HG03039 (cell line): ENCODE data around the gene RIN1.
A peak's percentile ranks its signal among the peaks of the same experiment; 100 is the strongest.
"Not testable (repeated sequence)": the region's sequence is repeated elsewhere in the genome, so short reads cannot be mapped to it uniquely, and the experiment has no call there.

Source experiments
- ATAC-seq: cut with Tn5 transposase; IDR thresholded peaks from one replicate; pipeline ENCODE4 v1.9.1; 2021; ENCODE audit warnings: mild to moderate bottlenecking, moderate library complexity; ENCODE audit not compliant: unreplicated experiment

RIN1 gene

GRCh38 chr11:66321606-66322005 lies 14.6 kb downstream of the RIN1 start:
- no peak for ATAC-seq

GRCh38 chr11:66320748-66321147 lies 15.5 kb downstream of the RIN1 start:
- ATAC-seq, result not testable (repeated sequence)

DNA sequence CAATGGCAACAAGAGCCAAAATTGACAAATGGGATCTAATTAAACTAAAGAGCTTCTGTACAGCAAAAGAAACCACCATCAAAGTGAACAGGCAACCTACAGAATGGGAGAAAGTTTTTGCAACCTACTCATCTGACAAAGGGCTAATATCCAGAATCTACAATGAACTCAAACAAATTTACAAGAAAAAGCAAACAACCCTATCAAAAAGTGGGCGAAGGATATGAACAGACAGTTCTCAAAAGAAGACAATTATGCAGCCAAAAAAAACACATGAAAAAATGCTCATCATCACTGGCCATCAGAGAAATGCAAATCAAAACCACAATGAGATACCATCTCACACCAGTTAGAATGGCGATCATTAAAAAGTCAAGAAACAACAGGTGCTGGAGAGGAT lies 15.9 kb downstream of the RIN1 start:
- ATAC-seq, result not testable (repeated sequence)

DNA sequence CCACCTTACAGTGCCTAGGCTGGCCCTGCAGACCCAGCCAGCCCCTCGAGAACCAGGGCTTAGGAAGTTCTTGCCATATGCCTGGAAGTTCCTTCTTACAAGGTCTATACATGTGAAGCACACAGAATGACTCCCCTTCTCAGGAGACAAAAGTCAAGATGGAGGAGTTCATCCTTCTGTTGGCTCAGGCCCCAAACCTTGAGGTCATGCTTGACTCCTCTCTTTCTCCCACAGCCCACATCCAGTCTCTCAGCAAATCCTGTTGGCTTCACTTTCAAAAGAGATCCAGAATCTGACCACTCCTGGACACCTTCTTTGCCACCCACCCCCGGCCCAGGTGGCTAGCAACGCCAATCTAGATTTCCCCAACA lies 17.6 kb downstream of the RIN1 start:
- ATAC-seq, result no peak

GRCh38 chr11:66317723-66318599 lies 18.3 kb downstream of the RIN1 start:
- no peak for ATAC-seq

DNA sequence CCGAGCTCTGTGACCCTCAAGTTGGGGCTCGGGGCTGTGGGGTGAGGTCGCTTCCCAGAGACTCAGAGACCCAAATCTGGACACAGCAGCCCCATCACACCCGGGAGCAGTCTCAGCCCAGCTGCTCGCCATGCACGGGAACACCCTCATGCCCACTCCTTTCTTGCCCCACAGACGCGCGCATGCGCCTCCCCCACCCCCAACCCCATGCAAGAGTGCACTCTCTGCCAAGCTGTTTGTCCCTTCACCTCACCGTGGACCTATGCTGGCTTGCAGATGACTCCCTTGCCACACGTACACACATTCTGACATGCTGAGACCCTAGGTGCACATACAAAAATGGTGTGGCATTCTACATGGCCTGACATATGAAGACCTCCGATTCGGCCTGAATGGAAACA lies 18.9 kb downstream of the RIN1 start:
- ATAC-seq, result no peak

GRCh38 chr11:66316849-66317251 lies 19.4 kb downstream of the RIN1 start, which contains the start of gene CD248:
Gene CD248, minus strand, starts transcription at chr11:66317044. Its CDS starts 17 bp downstream, at chr11:66317027.
- ATAC-seq, result no peak

GRCh38 chr11:66315921-66316811 lies 20.1 kb downstream of the RIN1 start:
- ATAC-seq, result no peak

GRCh38 chr11:66315498-66315885 lies 20.7 kb downstream of the RIN1 start:
- no peak for ATAC-seq

DNA sequence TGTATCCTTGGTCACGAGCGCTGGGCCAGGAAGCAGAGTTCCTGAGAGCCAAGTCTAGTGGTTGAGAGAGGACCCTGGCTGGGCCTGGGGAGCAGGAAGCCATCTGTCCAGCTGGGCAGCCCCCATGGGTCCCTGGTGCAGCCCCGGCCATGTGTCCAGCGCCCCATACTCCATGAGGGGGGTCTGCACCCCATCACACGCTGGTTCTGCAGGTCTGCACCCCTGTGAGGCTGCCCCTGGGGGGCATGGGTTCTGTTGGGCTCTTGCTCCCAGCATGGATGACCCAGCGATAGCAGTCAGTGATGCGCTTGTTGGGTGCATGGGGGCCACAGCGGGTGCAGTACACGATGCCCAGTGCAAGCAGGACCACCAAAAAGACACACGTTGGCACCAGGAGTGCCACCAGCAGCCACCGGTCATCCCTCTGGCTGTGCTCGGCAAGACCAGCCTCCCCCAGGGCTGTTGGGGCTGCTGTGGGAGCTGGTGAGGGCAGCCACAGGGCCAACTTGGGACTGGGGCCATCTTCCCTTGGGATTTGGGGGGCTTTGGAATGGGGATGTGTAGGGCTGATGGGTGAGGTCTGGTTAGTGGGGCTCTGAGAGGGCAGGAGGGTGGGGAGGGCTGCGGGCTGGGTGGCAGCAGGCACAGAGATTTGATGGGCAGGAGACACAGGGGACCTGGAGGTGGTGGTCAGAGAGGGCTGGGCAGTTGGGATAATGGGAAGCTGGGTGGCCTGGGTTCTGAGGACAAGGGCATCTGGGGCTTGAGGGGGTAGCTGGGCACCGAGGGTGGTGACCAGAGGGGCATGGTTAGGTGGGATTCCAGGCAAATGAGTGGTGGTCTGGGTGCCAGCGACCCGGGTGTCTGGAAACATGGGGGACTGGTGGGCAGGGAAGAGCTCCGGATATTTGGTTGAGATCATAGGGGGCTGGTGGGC lies 21.4 kb downstream of the RIN1 start:
- ATAC-seq, result no peak

- no peak for ATAC-seq
These were observed 22.1 kb downstream of the RIN1 start for GRCh38 chr11:66314186-66314501.

GRCh38 chr11:66313321-66314185 lies 22.7 kb downstream of the RIN1 start:
- no peak for ATAC-seq

DNA sequence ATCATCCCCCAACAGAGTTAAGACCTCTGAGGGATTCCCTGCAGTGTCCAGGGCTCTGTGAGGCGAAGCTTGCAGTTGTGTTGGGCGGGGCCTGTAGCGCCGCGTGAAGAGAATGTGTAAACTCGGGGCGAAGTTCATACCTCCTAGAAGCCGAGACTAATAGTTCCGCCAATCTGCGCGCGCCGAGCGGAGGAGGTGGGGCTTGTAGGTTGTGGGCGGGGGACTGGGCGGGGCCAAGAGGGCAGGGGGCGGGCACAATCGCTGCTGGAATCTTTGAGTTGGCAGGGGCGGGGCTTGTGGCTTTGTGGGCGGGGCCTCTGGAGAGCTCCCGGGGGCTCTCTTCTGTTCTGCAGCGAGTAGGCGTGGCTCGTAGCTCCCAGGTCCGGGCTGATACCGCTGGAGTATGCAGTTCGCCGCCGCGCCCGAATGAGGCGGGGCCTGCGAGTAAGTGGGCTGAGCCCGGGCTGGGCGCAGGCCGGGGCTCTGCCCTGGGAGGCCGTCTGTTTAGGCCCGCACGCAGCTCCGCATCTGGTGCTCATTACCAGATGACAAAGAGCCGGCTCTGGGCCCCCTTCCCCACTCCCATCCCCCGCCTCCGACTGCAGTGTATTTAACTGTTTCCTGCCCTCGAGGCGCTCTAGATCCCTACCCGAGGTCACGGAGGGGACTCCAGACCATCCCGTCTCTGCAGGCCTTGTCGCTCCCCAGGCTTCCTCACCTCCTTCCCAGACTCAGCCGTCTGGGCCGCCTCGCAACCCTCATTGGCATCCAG lies 23.5 kb downstream of the RIN1 start:
- peak; percentile 61 for ATAC-seq

- ATAC-seq, result peak; percentile 61
These were observed 24.2 kb downstream of the RIN1 start for GRCh38 chr11:66311965-66312548.

- ATAC-seq, result no peak
These were observed 24.7 kb downstream of the RIN1 start for GRCh38 chr11:66311470-66311964.

- ATAC-seq, result not testable (repeated sequence)
These were observed 25.3 kb downstream of the RIN1 start for GRCh38 chr11:66310803-66311440.

DNA sequence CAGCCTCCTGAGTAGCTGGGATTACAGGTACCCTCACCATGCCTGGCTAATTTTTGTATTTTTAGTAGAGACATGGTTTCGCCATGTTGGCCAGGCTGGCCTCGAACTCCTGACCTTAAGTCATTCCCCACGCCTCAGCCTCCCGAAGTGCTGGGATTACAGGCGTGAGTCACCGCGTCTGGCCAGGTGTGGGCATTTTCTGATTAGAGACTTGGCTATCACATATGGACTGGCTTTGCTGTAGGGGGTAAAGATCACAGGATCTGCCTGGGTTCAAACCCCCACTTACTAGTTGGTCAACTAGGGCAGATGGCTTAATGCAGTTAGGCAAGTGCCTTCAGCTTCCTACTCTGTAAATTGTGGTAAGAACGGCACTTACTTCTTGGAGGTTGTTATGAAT lies 25.9 kb downstream of the RIN1 start:
- ATAC-seq, result no peak

GRCh38 chr11:66309475-66309874 lies 26.8 kb downstream of the RIN1 start:
- ATAC-seq, result no peak
